ENCODE results near the gene CD1C.
"Not testable (repeated sequence)": the region's sequence is repeated elsewhere in the genome, so short reads cannot be mapped to it uniquely, and the experiment has no call there.

The CD1C gene

DNA sequence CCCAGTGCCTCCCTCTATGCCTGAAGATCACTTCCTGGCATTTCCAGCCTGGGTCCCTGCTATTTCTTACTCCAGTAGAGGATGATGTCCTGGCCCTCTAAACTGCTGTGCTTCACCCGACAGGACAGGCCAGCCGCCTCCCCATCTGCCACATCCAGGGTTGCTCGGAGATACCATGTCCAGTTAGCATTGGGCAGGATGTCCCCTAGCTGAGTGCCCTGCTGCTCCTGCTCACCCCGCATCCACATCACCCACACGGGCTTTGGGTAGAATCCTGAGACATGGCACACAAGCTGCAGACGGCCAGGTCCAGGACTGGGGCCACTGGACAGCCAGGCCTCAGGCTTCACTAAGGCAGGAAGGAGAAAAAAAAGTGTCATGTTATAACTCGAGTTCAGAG lies 39.6 kb downstream of the CD1C start:
- no peak for DNase-seq (ENCODE audit: low spot score)

DNA sequence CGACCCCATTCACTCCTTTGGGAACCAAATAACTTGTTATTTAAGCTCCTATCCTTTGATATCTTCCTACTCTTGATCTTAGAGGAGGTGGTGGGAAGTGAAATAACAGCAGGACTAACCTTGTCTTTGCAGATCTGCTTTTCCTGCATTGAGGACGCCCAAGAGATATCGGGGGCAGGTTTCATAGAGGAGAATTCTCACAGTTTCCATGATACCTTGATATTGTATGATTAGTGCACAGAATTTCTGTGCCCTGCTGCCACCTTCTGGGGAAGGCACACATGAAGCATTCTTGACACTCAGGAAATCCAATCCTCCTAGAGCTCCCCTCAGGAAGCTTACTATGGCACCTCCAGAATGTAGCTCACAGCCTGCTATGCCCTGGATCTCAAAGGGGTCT lies 40.0 kb downstream of the CD1C start:
- DNase-seq (ENCODE audit: low spot score), result no peak

DNA sequence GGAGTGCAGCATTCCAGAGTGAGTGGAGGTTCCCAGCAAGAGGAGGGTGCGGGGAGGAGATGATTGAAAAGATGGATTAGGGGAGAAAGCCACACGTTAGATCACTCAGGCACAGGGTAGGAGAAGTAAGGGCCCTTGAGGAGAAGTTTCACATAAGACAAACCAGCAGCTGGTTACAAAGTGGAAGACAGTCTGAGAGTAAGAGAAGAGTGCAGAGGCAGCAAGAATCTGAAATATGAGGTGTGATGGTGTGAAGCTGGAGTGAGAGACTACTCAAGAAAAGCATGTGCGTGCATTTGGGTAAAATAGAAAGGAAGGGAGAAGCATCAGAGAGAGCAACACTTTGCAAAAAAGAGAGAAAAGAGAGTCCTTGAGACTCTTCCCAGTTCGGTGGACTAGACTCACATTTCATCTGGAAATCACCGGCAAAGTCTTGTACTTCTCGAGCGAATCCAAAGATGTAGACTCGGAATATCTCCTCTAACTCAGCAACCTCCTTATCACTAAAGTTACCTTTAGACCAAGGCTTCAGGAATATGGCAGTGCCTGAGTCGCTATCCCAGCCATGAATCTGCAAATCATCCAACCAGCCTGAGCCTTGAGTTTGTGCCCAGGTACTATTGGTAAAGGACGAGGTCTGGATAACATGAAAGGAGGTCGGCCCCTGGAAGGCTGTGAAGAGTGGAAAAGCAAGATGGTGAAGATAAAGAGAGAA lies 40.8 kb downstream of the CD1C start:
- DNase-seq (ENCODE audit: low spot score), result no peak

DNA sequence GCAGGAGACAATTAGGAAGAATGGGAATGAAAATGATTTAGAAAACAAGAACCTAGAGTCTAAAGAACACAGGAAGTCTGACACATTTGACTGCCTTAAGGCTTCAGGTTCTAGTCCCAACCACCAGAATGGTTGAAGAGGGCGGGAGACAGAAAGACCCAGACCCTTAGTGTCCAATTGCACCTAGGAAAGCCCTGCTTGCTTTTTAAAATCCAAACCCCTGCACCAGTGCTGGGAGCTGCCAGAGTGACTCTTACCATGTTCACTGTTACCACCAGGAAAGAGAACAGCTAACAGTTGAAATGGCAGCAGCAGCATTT lies 41.3 kb downstream of the CD1C start:
- DNase-seq (ENCODE audit: low spot score), result no peak

DNA sequence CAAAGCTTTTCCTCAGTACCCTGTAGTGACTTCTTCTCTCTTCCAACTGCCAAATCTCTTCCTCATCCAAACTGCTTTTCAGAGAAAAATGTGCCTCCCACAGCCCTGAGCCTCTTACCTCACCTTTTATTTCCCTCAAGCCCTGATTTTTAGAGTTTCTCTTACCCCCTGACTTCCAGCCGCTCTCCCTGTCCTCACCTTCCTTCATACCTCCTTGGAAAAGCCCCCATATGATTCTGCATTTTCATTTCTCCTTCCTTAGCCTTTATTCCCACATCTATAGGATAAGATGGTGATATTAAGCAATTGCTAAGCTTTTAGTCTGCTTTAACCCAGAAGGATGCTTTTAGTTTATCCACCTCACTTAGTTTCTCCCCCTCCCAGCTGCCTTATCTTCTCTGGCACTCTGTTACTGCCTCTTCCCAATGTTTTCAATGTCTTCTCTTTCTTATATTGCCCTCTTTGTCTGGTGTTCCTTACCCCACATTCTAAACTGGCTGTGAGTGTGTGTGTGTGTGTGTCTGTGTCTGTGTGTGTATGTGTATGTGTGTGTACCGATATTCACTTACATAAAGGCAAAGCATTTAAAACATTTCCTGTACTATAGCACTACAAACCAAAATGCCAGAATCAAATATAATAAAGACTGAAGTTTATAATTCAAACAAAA lies 41.9 kb downstream of the CD1C start, which contains the start of gene CD1B:
Gene CD1B, minus strand, starts transcription at position 51 of the 670 bp plus-strand sequence. CDS start 108 bp downstream, outside the sequence.
- DNase-seq (ENCODE audit: low spot score), result no peak

DNA sequence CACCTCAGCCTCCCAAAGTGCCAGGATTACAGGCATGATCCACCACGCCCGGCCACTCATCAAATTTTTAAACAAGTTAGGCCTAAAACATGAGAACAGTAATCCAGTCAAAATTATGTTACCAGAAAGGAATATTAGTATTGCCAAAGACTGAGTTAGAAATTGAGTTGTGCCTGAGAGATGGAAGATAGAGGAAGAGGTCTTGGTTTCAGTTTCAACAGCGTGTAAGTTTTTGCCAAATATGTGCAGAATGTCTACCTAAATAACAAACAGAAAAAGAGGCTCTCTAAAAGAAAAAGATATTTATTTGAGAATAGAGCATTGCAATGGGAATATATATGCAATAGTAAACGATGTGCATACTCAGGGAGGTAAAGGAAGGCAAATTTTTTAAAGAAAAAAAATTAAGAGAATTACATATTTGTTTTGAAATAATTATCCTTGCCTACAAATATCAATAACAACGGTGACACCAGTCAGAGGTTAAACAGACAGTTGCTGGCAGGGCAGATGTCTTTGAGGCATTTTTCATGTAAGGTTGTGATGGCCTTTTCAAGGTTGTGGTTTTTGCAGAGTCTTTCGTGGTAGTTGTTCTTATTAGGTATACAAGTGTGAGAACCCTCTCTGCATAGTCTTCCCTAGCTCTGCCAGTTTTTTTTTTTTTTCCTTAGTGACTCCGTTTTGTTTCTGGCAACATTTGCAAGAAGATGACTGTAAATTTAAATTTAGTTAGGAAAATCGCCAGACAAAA lies 43.9 kb downstream of the CD1C start:
- DNase-seq (ENCODE audit: low spot score), result no peak

DNA sequence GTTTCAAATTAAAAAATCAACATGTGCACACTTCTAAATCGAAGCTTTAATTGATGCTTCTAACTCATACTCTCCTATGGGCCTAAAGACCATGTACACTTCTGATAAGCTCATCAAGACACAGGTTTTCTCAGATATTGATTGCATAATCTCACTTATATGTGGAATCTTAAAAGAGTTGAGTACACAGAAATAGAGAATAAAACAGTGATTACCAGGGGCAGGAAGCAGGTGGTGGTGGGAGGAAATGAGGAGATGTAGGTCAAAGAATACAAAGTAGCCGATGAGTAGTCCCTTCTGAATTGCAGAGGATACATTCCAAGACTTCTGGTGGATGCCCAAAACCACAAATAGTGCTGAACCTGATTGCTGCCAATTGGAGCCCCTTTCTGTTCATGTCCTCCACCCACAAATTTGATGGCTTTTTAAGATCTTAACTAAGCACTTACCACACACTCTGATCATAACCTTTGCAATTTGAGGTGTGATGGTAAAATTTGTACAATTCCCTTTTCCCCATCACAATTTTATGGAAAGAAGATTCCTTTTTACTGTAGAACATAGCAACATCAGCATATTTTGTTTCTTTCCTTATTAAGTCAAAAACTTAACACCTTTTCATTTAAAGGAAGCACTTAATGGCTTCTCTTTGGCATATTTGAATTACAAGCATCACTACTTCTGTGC lies 44.9 kb downstream of the CD1C start:
- no peak for DNase-seq (ENCODE audit: low spot score)

DNA sequence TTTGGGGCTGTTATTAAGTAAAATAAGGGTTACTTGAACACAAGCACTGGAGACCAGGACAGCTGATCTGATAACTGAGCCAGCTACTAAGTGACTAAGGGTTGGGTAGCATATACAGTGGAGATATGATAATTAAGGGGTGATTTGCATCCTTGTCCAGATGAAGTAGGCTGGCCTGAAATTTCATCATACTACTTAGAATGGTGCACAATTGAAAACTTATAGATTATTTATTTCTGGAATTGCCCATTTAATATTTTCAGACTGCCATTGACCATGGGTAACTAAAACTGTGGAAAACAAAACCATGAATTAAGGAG lies 45.5 kb downstream of the CD1C start:
- DNase-seq (ENCODE audit: low spot score), result no peak

DNA sequence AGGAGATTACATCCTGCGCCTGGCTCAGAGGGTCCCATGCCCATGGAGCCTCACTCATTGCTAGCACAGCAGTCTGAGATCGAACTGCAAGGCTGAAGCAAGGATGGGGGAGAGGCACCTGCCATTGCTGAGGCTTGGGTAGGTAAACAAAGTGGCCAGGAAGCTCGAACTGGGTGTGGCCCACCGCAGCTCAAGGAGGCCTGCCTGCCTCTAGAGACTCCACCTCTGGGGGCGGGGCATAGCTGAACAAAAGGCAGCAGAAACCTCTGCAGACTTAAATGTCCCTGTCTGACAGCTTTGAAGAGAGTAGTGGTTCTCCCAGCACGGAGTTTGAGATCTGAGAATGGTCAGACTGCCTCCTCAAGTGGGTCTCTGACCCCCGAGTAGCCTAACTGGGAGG lies 46.7 kb downstream of the CD1C start:
- DNase-seq (ENCODE audit: low spot score), result not testable (repeated sequence)

Measured in putamen (tissue), 1 donor.